ENCODE measurements around the gene LAIR1. TPM values are rescaled to one million over a fixed set of nuclear protein-coding genes. Genes with fewer than 3 reads are reported as not detected.
A peak's percentile ranks its signal among the peaks of the same experiment; 100 is the strongest.
"Not testable (repeated sequence)": the region's sequence is repeated elsewhere in the genome, so short reads cannot be mapped to it uniquely, and the experiment has no call there.

Gene LAIR1
- total RNA-seq, 2 donors from 2014 or later = 31.2 to 64.7 TPM

GRCh38 chr19:54325631-54326030 is 39.1 kb downstream of the LAIR1 start:
- H3K4me3 ChIP-seq = no peak overlapping the region
- H3K27me3 ChIP-seq (replicated peaks; ENCODE audit: insufficient read depth) = no peaks in the 10 kb centered on the region
- ATAC-seq (ENCODE audit: insufficient number of reproducible peaks, low FRiP score, low read depth) = no peak
- H3K4me1 ChIP-seq (ENCODE audit: control insufficient read depth in 1 of 2, low read depth in 2 of 2) = no peaks in the 10 kb centered on the region
- H3K9me3 ChIP-seq = no peaks in the 10 kb centered on the region
- no peak overlapping the region for H3K27ac ChIP-seq
- DNase-seq (ENCODE audit: low spot score) = no peak
- no peak for TF ChIP-seq CTCF (IDR thresholded peaks at IDR 0.05)
- H3K36me3 ChIP-seq = no peaks in the 10 kb centered on the region

- peak; percentile 45 for TF ChIP-seq CTCF (IDR thresholded peaks at IDR 0.05)
- Histone ChIP-seq H3K27ac (no peak overlapping the region), H3K27me3 (replicated peaks; ENCODE audit: insufficient read depth) (no peaks in the 10 kb centered on the region), H3K4me1 (ENCODE audit: control insufficient read depth in 1 of 2, low read depth in 2 of 2) (no peaks in the 10 kb centered on the region), H3K36me3 (no peaks in the 10 kb centered on the region), H3K9me3 (no peaks in the 10 kb centered on the region), H3K4me3 (no peak overlapping the region)
- ATAC-seq (ENCODE audit: insufficient number of reproducible peaks, low FRiP score, low read depth) (no peak), DNase-seq (ENCODE audit: low spot score) (no peak)
These were observed 39.5 kb downstream of the LAIR1 start for GRCh38 chr19:54325194-54325621.

GRCh38 chr19:54324071-54324470 is 40.7 kb downstream of the LAIR1 start:
- no peaks in the 10 kb centered on the region for H3K4me1 ChIP-seq (ENCODE audit: control insufficient read depth in 1 of 2, low read depth in 2 of 2)
- H3K9me3 ChIP-seq = no peaks in the 10 kb centered on the region
- H3K27me3 ChIP-seq (replicated peaks; ENCODE audit: insufficient read depth) = no peaks in the 10 kb centered on the region
- no peak for TF ChIP-seq CTCF (IDR thresholded peaks at IDR 0.05)
- ATAC-seq (ENCODE audit: insufficient number of reproducible peaks, low FRiP score, low read depth) = no peak
- no peaks in the 10 kb centered on the region for H3K36me3 ChIP-seq
- H3K4me3 ChIP-seq = no peak overlapping the region
- DNase-seq (ENCODE audit: low spot score) = no peak
- H3K27ac ChIP-seq = no peak overlapping the region

GRCh38 chr19:54322934-54323333 is 41.8 kb downstream of the LAIR1 start:
- ATAC-seq (ENCODE audit: insufficient number of reproducible peaks, low FRiP score, low read depth); H3K4me1 ChIP-seq (ENCODE audit: control insufficient read depth in 1 of 2, low read depth in 2 of 2); DNase-seq (ENCODE audit: low spot score); H3K27me3 ChIP-seq (replicated peaks; ENCODE audit: insufficient read depth); H3K4me3 ChIP-seq; H3K36me3 ChIP-seq; H3K9me3 ChIP-seq; H3K27ac ChIP-seq: not testable (repeated sequence)

- H3K27me3 ChIP-seq (replicated peaks; ENCODE audit: insufficient read depth); H3K27ac ChIP-seq; H3K36me3 ChIP-seq; H3K4me1 ChIP-seq (ENCODE audit: control insufficient read depth in 1 of 2, low read depth in 2 of 2); DNase-seq (ENCODE audit: low spot score); ATAC-seq (ENCODE audit: insufficient number of reproducible peaks, low FRiP score, low read depth); H3K9me3 ChIP-seq; H3K4me3 ChIP-seq: not testable (repeated sequence)
These were observed 42.4 kb downstream of the LAIR1 start for GRCh38 chr19:54322295-54322694.

GRCh38 chr19:54319892-54320670 is 44.6 kb downstream of the LAIR1 start:
- H3K36me3 ChIP-seq = no peaks in the 10 kb centered on the region
- no peak overlapping the region for H3K4me3 ChIP-seq
- no peak overlapping the region for H3K27ac ChIP-seq
- H3K4me1 ChIP-seq (ENCODE audit: control insufficient read depth in 1 of 2, low read depth in 2 of 2) = no peaks in the 10 kb centered on the region
- DNase-seq (ENCODE audit: low spot score) (no peak), ATAC-seq (ENCODE audit: insufficient number of reproducible peaks, low FRiP score, low read depth) (no peak)
- no peaks in the 10 kb centered on the region for H3K9me3 ChIP-seq
- no peaks in the 10 kb centered on the region for H3K27me3 ChIP-seq (replicated peaks; ENCODE audit: insufficient read depth)
- no peak for TF ChIP-seq CTCF (IDR thresholded peaks at IDR 0.05)

Data from thoracic aorta (tissue), 2 donors.